ENCODE results near the gene NLK.

DNA sequence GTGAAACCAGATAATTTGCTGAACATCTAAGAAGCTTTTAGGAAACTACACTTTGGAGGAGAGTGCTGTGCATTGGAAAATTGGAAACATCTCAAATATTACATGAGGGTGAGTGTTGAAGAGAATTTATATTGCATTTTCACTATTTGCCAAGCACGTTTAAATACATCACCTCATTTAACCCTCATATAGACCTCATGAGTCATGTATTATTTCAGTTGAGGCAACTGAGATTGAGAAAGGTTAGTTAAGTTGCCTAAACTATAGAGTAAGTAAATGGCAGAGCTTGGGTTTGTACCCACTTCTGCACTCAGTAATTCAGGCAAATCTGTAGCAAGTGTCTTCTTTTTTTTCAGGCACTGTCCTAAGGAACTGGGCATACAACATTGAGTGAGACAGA, 3.7 kb upstream of the NLK start:
- TF ChIP-seq, protein P1, sequence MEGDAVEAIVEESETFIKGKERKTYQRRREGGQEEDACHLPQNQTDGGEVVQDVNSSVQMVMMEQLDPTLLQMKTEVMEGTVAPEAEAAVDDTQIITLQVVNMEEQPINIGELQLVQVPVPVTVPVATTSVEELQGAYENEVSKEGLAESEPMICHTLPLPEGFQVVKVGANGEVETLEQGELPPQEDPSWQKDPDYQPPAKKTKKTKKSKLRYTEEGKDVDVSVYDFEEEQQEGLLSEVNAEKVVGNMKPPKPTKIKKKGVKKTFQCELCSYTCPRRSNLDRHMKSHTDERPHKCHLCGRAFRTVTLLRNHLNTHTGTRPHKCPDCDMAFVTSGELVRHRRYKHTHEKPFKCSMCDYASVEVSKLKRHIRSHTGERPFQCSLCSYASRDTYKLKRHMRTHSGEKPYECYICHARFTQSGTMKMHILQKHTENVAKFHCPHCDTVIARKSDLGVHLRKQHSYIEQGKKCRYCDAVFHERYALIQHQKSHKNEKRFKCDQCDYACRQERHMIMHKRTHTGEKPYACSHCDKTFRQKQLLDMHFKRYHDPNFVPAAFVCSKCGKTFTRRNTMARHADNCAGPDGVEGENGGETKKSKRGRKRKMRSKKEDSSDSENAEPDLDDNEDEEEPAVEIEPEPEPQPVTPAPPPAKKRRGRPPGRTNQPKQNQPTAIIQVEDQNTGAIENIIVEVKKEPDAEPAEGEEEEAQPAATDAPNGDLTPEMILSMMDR (IDR thresholded peaks at IDR 0.05): no peak
- no peak for TF ChIP-seq TCF7L2 (IDR thresholded peaks at IDR 0.05; ENCODE audit: low read depth, low read length)
- no peak for TF ChIP-seq POLR2AphosphoS5 (IDR thresholded peaks at IDR 0.05; ENCODE audit: low read depth, low read length)
- TF ChIP-seq, protein P2, sequence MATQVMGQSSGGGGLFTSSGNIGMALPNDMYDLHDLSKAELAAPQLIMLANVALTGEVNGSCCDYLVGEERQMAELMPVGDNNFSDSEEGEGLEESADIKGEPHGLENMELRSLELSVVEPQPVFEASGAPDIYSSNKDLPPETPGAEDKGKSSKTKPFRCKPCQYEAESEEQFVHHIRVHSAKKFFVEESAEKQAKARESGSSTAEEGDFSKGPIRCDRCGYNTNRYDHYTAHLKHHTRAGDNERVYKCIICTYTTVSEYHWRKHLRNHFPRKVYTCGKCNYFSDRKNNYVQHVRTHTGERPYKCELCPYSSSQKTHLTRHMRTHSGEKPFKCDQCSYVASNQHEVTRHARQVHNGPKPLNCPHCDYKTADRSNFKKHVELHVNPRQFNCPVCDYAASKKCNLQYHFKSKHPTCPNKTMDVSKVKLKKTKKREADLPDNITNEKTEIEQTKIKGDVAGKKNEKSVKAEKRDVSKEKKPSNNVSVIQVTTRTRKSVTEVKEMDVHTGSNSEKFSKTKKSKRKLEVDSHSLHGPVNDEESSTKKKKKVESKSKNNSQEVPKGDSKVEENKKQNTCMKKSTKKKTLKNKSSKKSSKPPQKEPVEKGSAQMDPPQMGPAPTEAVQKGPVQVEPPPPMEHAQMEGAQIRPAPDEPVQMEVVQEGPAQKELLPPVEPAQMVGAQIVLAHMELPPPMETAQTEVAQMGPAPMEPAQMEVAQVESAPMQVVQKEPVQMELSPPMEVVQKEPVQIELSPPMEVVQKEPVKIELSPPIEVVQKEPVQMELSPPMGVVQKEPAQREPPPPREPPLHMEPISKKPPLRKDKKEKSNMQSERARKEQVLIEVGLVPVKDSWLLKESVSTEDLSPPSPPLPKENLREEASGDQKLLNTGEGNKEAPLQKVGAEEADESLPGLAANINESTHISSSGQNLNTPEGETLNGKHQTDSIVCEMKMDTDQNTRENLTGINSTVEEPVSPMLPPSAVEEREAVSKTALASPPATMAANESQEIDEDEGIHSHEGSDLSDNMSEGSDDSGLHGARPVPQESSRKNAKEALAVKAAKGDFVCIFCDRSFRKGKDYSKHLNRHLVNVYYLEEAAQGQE (IDR thresholded peaks at IDR 0.05; ENCODE audit: insufficient read depth in 1 of 2, low read depth in 2 of 2, low read length in 1 of 2): no peak
